Aorta (tissue), 5 donors: Measurements from ENCODE around the gene PNRC1. TPM values are rescaled to one million over a fixed set of nuclear protein-coding genes. Genes with fewer than 3 reads are reported as not detected.

ENCODE experiments used
- ATAC-seq: fragments of 200-7000 bp; cut with Tn5 transposase; one replicate; pipeline ENCODE4 v1.9.1; 2022; ENCODE audit warnings: moderate library complexity; ENCODE audit not compliant: low FRiP score
- DNase-seq, 2 donors: peaks; one replicate each; pipeline ENCODE4 v3.0.0-alpha.2; 2020
- H3K27ac ChIP-seq, 2 donors: one replicate each; pipeline ENCODE4 v1.5.1; 2013; ENCODE audit warnings: low read length in 2 of 2, mild to moderate bottlenecking in 2 of 2, moderate library complexity in 2 of 2, control low read depth in 1 of 2, inconsistent platforms in 1 of 2, low read depth in 1 of 2
- H3K27me3 ChIP-seq, 2 donors: one replicate each; pipeline ENCODE4 v1.6.1; 2013; ENCODE audit warnings: control low read depth in 1 of 2, low read length in 1 of 2, mild to moderate bottlenecking in 1 of 2, moderate library complexity in 1 of 2; ENCODE audit not compliant: insufficient read depth in 2 of 2, control insufficient read depth in 1 of 2
- H3K36me3 ChIP-seq, 2 donors: one replicate each; pipeline ENCODE4 v1.6.1; 2013; ENCODE audit warnings: control low read depth in 1 of 2, low read length in 1 of 2, mild to moderate bottlenecking in 1 of 2; ENCODE audit not compliant: insufficient read depth in 2 of 2, control insufficient read depth in 1 of 2
- H3K4me1 ChIP-seq, 2 donors: one replicate each; pipeline ENCODE4 v1.6.1; 2013; ENCODE audit warnings: low read length in 2 of 2, control low read depth in 1 of 2, mild to moderate bottlenecking in 1 of 2, moderate library complexity in 1 of 2; ENCODE audit not compliant: insufficient read depth in 2 of 2, control insufficient read depth in 1 of 2
- H3K4me3 ChIP-seq, 2 donors: one replicate each; pipeline ENCODE4 v1.5.1; 2013; ENCODE audit warnings: low read length in 2 of 2, control low read depth in 1 of 2, mild to moderate bottlenecking in 1 of 2
- H3K9me3 ChIP-seq: one replicate; pipeline ENCODE4 v1.6.1; 2013; ENCODE audit warnings: mild to moderate bottlenecking, low read length; ENCODE audit not compliant: control insufficient read depth
- WGBS, 2 donors: extraction: QIAGEN DNeasy Blood & Tissue Kit; methylation state at CpG; one replicate each; pipeline ENCODE4 v1.1.7; 2013; 5-methylcytosine and 5-hydroxymethylcytosine counted together
- intact Hi-C, 2 donors: fragments of 100-400 bp; cut with DNase I; formaldehyde crosslinking; loops; one replicate each; pipeline versions ENCODE4 v1.14.2 to v1.15.0; 2022
- polyA plus RNA-seq, 2 donors: library from polyadenylated mRNA; stranded (reverse); fragments of 200-250 nt; gene quantifications; one replicate each; pipeline ENCODE4 v1.2.3, GENCODE V29; 2013
- total RNA-seq, 2 donors: library from RNA; stranded (reverse); fragmentation: NEBNext Ultra II Directional; extraction: Animal tissue kit (Norgen Biotek cat#: 25700); gene quantifications; one replicate each; pipeline ENCODE4 v1.2.1, GENCODE V29; 2021
- donor health status: healthy with polysubstance abuse.
- donor health status: Bipolar disorder and iron deficiency.
- donor health status: DM: no; HTN: no; CAD: no.
- donor health status: DM: no; HTN: no; CAD: no.
- donor health status: DM: yes; HTN: yes; CAD: no.

The PNRC1 gene
- total and polyA plus RNA-seq, 4 donors: 74.9 to 342 (median 196) TPM

DNA sequence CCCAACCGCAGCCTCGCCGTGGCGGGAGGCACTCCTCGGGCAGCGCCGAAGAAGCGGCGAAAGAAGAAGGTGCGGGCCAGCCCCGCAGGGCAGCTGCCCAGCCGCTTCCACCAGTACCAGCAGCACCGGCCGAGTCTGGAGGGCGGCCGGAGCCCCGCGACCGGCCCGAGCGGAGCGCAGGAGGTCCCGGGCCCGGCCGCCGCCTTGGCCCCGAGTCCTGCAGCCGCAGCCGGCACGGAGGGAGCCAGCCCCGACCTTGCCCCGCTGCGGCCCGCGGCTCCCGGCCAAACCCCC, 525 bp downstream of the PNRC1 start:
- intact Hi-C loops: loop anchor here (5.0 kb wide), 4 partner anchors 36 to 271 kb away; partner anchors contain the start of genes SRSF12 (in 2 of the 2) and UBE2J1 (in 1 of the 2)
- Histone ChIP-seq H3K27ac (peak overlapping the region; percentile 99 to 100), H3K4me3 (peak overlapping the region; percentile 80 to 85), H3K4me1 (peaks cover 0 to 2% of the 10 kb centered on the region in 2 donors), H3K9me3 (no peaks in the 10 kb centered on the region), H3K27me3 (no peaks in the 10 kb centered on the region), H3K36me3 (peaks cover 0 to 4% of the 10 kb centered on the region in 2 donors)
- ATAC-seq: no peak
- WGBS, 2 donors: 0% methylated on average over 16 to 36 of the region's 36 CpGs
- DNase-seq: no peak

DNA sequence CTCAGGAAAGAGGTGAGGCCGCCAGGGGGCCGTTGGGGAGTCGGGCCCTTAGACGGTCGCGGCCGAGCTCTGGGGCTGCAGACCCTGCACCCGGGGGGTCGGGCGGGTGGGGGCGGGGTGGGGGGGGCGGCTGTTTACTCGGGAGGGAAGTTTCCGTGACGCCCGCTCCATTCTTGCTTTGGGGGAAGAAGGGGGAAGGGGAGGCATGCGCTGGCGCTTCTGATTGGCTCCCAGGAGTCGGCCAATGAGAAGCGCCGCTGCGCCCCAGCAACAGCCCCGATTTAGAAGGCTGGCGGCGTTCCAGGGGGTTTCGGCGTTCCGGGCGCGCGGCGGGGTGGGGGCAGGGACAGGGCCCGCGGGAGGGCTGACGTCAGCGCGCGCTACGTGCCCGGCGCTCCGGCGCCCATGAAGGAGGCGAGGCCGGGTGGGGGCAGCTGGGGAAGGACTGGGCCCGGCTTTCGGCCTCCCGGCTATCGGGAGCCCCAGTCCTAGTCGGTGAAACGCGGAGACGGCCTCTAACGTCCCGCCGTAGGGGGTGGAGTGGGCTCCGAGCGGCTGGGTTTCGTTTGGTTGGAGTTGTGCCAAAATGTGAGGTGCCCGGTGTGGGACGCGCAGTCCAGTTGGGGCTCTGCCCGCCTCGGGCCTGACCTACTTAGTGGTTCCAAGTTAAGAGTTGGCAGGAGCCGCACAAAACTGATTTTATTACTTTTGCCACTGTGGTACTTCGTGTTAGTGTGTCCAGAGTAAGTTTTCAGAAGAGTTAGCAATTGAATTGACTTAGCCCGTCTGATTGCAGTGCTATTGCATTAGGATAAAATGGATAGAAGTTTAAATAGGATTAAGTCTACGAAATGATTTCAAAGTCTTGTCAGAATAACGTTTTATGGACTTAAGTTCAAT, 1.1 kb downstream of the PNRC1 start:
- WGBS, 2 donors: 0% methylated on average over 60 to 69 of the region's 69 CpGs
- Histone ChIP-seq H3K9me3 (no peaks in the 10 kb centered on the region), H3K4me3 (peak overlapping the region; percentile 85 to 95), H3K36me3 (peaks cover 0 to 4% of the 10 kb centered on the region in 2 donors), H3K27me3 (no peaks in the 10 kb centered on the region), H3K4me1 (peaks cover 0 to 2% of the 10 kb centered on the region in 2 donors), H3K27ac (peak overlapping the region; percentile 99 to 100)
- DNase-seq (peak; percentile 99 to 100), ATAC-seq (peak; percentile 90)
- intact Hi-C loops: loop anchor here (2.0 to 5.0 kb wide), 7 partner anchors 17 to 271 kb away; partner anchors contain the start of genes SRSF12 (in 2 of the 2) and UBE2J1 (in 1 of the 2)

DNA sequence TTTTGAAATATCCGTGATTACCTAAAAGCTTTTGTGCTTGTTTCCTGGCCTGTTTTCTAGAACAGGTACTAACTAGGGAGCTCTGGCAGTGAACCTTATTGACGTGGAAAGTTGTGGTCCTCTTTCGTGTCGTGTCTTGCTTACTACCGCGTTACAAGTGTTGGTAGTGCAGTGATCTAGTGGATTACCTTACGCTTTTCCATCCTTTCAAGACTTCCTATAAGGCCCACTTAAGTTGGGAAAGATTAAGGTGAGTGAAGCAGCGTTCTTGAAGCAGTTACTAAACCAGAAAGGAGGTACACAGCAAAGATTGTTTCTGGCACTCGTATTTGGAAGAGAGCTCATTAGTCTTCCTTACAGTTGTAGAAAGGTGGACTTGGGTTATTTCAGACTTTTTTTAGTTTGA, 1.9 kb downstream of the PNRC1 start:
- peak overlapping the region; percentile 49 to 95 for H3K4me3 ChIP-seq
- H3K36me3 ChIP-seq: peaks cover 0 to 4% of the 10 kb centered on the region in 2 donors
- 0% methylated on average over 9 of the region's 9 CpGs for WGBS, 2 donors
- DNase-seq (no peak), ATAC-seq (no peak)
- no peaks in the 10 kb centered on the region for H3K27me3 ChIP-seq
- H3K27ac ChIP-seq: peak overlapping the region; percentile 32 to 51
- H3K9me3 ChIP-seq: no peaks in the 10 kb centered on the region
- peaks cover 0 to 2% of the 10 kb centered on the region in 2 donors for H3K4me1 ChIP-seq
- intact Hi-C loops: loop anchor here (2.0 to 5.0 kb wide), 7 partner anchors 16 to 270 kb away; partner anchors contain the start of genes SRSF12 (in 2 of the 2) and UBE2J1 (in 1 of the 2)

DNA sequence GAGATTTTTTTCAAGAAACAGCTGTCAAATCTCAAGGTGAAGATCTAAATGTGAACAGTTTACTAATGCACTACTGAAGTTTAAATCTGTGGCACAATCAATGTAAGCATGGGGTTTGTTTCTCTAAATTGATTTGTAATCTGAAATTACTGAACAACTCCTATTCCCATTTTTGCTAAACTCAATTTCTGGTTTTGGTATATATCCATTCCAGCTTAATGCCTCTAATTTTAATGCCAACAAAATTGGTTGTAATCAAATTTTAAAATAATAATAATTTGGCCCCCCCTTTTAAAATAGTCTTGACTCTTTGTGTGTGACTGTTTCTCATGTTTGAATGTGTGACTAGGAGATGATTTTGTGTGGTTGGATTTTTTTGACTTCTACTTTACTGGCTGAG, 4.0 kb downstream of the PNRC1 start:
- intact Hi-C loops: loop anchor here (5.0 kb wide), 4 partner anchors 33 to 268 kb away; partner anchors contain the start of genes SRSF12 (in 2 of the 2) and UBE2J1 (in 1 of the 2)
- Histone ChIP-seq H3K36me3 (peaks cover 0 to 4% of the 10 kb centered on the region in 2 donors), H3K4me3 (no peak overlapping the region), H3K4me1 (peaks cover 0 to 2% of the 10 kb centered on the region in 2 donors), H3K27me3 (no peaks in the 10 kb centered on the region), H3K9me3 (no peaks in the 10 kb centered on the region), H3K27ac (no peak overlapping the region)
- ATAC-seq (no peak), DNase-seq (no peak)

DNA sequence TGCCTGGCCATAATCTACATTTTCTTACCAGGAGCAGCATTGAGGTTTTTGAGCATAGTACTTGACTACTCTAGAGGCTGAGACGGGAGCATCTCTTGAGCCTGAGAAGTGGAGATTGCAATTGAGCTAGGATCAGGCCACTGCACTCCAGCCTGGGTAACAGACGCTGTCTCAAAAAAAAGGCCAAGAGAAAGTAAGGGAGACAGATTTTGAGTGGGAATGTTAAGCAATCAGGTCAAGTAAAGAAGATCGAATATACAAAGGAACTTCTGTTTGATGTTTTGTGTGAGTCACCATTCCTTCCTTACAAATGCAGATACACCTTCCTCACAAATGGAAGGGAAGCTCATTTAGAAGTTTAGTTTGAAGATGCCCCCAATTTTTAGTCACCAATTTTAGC, 4.4 kb downstream of the PNRC1 start:
- Histone ChIP-seq H3K4me1 (peaks cover 0 to 2% of the 10 kb centered on the region in 2 donors), H3K27me3 (no peaks in the 10 kb centered on the region), H3K27ac (no peak overlapping the region), H3K4me3 (no peak overlapping the region), H3K36me3 (peaks cover 0 to 4% of the 10 kb centered on the region in 2 donors), H3K9me3 (no peaks in the 10 kb centered on the region)
- 25 to 34% methylated on average over 3 of the region's 3 CpGs for WGBS, 2 donors
- intact Hi-C loops: loop anchor here (5.0 kb wide), 4 partner anchors 32 to 267 kb away; partner anchors contain the start of genes SRSF12 (in 2 of the 2) and UBE2J1 (in 1 of the 2)
- DNase-seq (no peak), ATAC-seq (no peak)

DNA sequence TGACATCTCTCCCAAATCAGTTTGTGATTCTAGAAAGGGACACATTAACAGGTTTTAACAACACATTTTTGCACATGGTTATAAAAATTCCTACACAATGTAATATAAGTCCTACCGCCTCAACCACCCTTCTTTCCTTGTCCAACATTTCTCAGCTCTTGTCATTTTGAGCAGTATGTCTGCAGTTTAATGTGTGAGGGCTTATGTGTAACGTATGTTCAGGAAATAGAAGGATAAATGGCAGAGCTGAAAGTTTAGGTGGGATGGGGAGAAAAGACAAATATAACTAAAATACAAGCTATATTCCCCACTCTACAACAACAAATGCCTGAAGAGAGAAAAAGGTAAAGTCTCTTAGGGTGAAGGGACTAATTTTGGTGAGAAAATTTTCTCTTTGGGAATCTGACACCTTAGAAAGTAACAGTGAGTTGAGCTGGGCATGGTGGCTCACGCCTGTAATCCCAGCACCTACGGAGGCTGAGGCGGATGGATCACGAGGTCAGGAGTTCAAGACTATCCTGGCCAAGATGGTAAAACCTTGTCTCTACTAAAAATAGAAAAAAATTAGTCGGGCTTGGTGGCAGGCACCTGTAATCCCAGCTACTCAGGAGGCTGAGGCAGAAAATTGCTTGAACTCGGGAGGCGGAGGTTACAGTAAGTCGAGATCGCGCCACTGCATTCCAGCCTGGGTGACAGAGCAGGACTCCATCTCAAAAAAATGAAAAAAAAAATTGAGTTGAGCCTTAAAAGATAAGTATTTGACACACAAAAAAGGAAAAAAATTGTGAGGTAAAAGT, 5.1 kb downstream of the PNRC1 start:
- Histone ChIP-seq H3K27me3 (no peaks in the 10 kb centered on the region), H3K9me3 (no peaks in the 10 kb centered on the region), H3K27ac (no peak overlapping the region), H3K4me3 (no peak overlapping the region), H3K4me1 (peaks cover 0 to 2% of the 10 kb centered on the region in 2 donors), H3K36me3 (peaks cover 0 to 4% of the 10 kb centered on the region in 2 donors)
- ATAC-seq: no peak
- 84 to 86% methylated on average over 12 of the region's 12 CpGs for whole genome bisulfite sequencing, 2 donors
- DNase-seq: no peak
- intact Hi-C loops: no loop called here

DNA sequence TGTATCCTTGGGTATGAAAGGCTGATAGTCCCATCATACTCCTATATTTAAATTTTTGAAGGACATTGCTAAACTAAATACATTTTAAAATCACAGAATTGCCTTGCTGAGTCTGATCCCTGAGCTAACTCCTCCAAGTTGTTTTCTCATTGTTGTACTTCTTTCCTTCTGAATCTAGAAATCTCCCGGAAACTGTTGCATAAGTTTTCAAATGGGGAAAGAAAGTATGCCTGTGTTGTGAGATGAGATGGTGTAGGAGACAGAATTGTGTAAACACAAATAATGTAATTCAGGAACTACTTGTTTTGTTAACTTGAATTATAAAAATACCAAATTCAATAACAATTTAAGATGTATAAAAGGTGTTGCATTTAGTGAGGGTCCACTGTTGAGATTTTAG, 7.3 kb downstream of the PNRC1 start:
- no peak overlapping the region for H3K4me3 ChIP-seq
- intact Hi-C loops: no loop called here
- H3K9me3 ChIP-seq: no peaks in the 10 kb centered on the region

DNA sequence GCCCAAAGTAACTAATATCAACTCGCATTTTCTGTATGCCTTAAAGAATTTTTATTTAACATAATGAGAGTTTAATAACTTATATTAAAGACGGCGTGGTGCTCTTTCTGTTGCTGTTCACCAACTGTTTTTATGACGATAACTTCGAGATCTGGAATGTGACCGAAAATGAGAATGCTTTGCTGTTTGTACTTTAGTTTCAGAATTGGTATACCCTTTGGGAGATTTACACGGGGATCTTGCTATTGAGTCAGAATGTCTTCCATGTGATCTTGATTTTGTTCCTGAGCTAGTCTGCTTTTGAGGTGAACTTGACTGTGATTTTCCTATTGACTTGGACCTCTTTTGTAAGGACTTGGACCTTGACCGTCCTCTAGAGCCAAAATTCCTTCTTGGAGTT, 17.9 kb downstream of the PNRC1 start:
- no peak for ATAC-seq
- no peaks in the 10 kb centered on the region for H3K4me1 ChIP-seq
- WGBS, 2 donors: 19 to 40% methylated on average over 8 of the region's 8 CpGs
- no peak overlapping the region for H3K27ac ChIP-seq
- H3K36me3 ChIP-seq: no peaks in the 10 kb centered on the region
- no peak overlapping the region for H3K4me3 ChIP-seq
- intact Hi-C loops: loop anchor here in 1 of 2 donors (2.0 kb wide), 1 partner anchor 16 kb away; no protein-coding TSS in a partner anchor
- H3K27me3 ChIP-seq: no peaks in the 10 kb centered on the region
- no peak for DNase-seq
- no peaks in the 10 kb centered on the region for H3K9me3 ChIP-seq

More for the DNA sequence above, 7.3 kb downstream of the PNRC1 start:
- DNase-seq: no peak
- Histone ChIP-seq H3K27ac (no peak overlapping the region), H3K4me1 (peaks cover 0 to 2% of the 10 kb centered on the region in 2 donors), H3K36me3 (peaks cover 0 to 4% of the 10 kb centered on the region in 2 donors), H3K27me3 (no peaks in the 10 kb centered on the region)
- ATAC-seq: no peak
- WGBS, 2 donors: 69 to 71% methylated on average over 1 of the region's 1 CpG
